K562 (cell line): Measurements from ENCODE around the gene MAGI3. TPM values are rescaled to one million over a fixed set of nuclear protein-coding genes. Genes with fewer than 3 reads are reported as not detected.

Experiments used
- ATAC-seq: fragments of 200-7000 bp; cut with Tn5 transposase; 3 replicates; pipeline ENCODE4 v1.9.1; 2020; ENCODE audit warnings: moderate library complexity
- BruUV-seq: library from RNA; stranded (reverse); fragments of 400-500 nt; replicated peaks from 2 replicates; lab custom pipeline; 2021; lab: Mats Ljungman, UMichigan
- CTCF ChIA-PET: fragments of 300-600 bp; formaldehyde crosslinking; extraction: SDS; loops from one replicate; lab custom pipeline; 2021; ENCODE audit warnings: low intra/inter-chr PET ratio; lab: Yijun Ruan, JAX
- POLR2A ChIA-PET: fragments of 300-600, 350-650 bp; sonication (Branson Sonifier 250); formaldehyde crosslinking; extraction: SDS; loops from one replicate; lab custom pipeline; 2021; ENCODE audit warnings: antibody characterized with exemption, inconsistent platforms; lab: Yijun Ruan, JAX
- DNase-seq, 4 experiments: peaks; one replicate each; pipeline versions ENCODE4 v3.0.0 to v3.0.0-alpha.2; 2011 to 2018; ENCODE audit warnings: low spot score in 3 of 4, mixed read lengths in 3 of 4; ENCODE audit errors: extremely low read depth in 1 of 4
- FAIRE-seq: peaks from 2 replicates; lab custom pipeline; 2011; peaks lifted over from hg19 to GRCh38; lab: Jason Lieb, UNC
- H2AFZ ChIP-seq: 2 replicates; pipeline ENCODE4 v1.6.0; 2011; ENCODE audit warnings: low read depth, low read length, control low read depth, inconsistent platforms
- H3K27ac ChIP-seq: fragments of 200-600 bp; 3 replicates; pipeline ENCODE4 v1.8.0; 2011; ENCODE audit warnings: low read depth, mild to moderate bottlenecking, control low read depth, inconsistent platforms, low read length, moderate library complexity, mixed read lengths; ENCODE audit errors: extremely low read depth
- H3K27me3 ChIP-seq, 2 experiments: fragments of 300-600 bp in 1 of 2; 2 replicates in 1 of 2; 3 replicates in 1 of 2; pipeline versions ENCODE4 v1.6.0 to v1.8.0; 2011; ENCODE audit warnings: inconsistent platforms in 2 of 2, low read length in 2 of 2, mild to moderate bottlenecking in 1 of 2, mixed read lengths in 1 of 2, moderate library complexity in 1 of 2; ENCODE audit not compliant: control insufficient read depth in 2 of 2, insufficient read depth in 2 of 2
- H3K36me3 ChIP-seq: fragments of 300-600 bp; 3 replicates; pipeline ENCODE4 v1.8.0; 2011; ENCODE audit warnings: mild to moderate bottlenecking, low read length, inconsistent platforms; ENCODE audit not compliant: control insufficient read depth, insufficient read depth
- H3K4me1 ChIP-seq, 2 experiments: fragments of 200-600 bp in 1 of 2; replicated peaks in 1 of 2; 2 replicates in 1 of 2; 3 replicates in 1 of 2; pipeline versions ENCODE4 v1.5.1 to v1.8.0; 2011; ENCODE audit warnings: inconsistent platforms in 2 of 2, low read length in 2 of 2, mild to moderate bottlenecking in 1 of 2, mixed read lengths in 1 of 2, moderate library complexity in 1 of 2; ENCODE audit not compliant: control insufficient read depth in 2 of 2, insufficient read depth in 2 of 2
- H3K4me2 ChIP-seq: 2 replicates; pipeline ENCODE4 v1.6.1; 2011; ENCODE audit warnings: low read length, control low read depth, inconsistent platforms, mixed read lengths; ENCODE audit not compliant: insufficient read depth
- H3K4me3 ChIP-seq: fragments of 200-600 bp; sonication (generic), shearing (Covaris generic); 2 replicates; pipeline ENCODE4 v1.5.1; 2016; ENCODE audit warnings: control low read depth, inconsistent platforms
- H3K79me2 ChIP-seq: fragments of 200-600 bp; 3 replicates; pipeline ENCODE4 v1.8.0; 2011; ENCODE audit warnings: low read length, inconsistent platforms; ENCODE audit not compliant: control insufficient read depth, insufficient read depth
- H3K9ac ChIP-seq, 2 experiments: 2 replicates each; pipeline versions ENCODE4 v1.6.0 to v1.6.1; 2011; ENCODE audit warnings: low read depth in 2 of 2, low read length in 2 of 2, control low read depth in 1 of 2, inconsistent platforms in 1 of 2, mild to moderate bottlenecking in 1 of 2, mixed read lengths in 1 of 2; ENCODE audit not compliant: insufficient read depth in 1 of 2
- H3K9me1 ChIP-seq: one replicate; pipeline ENCODE4 v1.6.0; 2011; ENCODE audit warnings: inconsistent platforms, mild to moderate bottlenecking, low read length, moderate library complexity; ENCODE audit not compliant: control insufficient read depth, insufficient read depth
- H3K9me3 ChIP-seq: replicated peaks from 2 replicates; pipeline ENCODE4 v1.5.1; 2011; ENCODE audit warnings: low read depth, low read length, inconsistent platforms; ENCODE audit not compliant: control insufficient read depth, insufficient read depth
- H4K20me1 ChIP-seq: replicated peaks from 2 replicates; pipeline ENCODE4 v1.6.1; 2011; ENCODE audit warnings: low read length, inconsistent platforms, mixed read lengths; ENCODE audit not compliant: control insufficient read depth, insufficient read depth
- AFF1 ChIP-seq, 2 experiments: fragments of 450-650 bp; IDR thresholded peaks; 2 replicates each; pipeline ENCODE4 v1.6.1; 2018; ENCODE audit warnings: mild to moderate bottlenecking in 2 of 2, low read depth in 1 of 2; ENCODE audit not compliant: partially characterized antibody in 2 of 2
- ATF3 ChIP-seq, 2 experiments: fragments of 450-650 bp in 1 of 2; sonication (generic) in 1 of 2; formaldehyde crosslinking in 1 of 2; IDR thresholded peaks in 1 of 2; conservative IDR thresholded peaks in 1 of 2; 2 replicates each; pipeline versions ENCODE4 v1.6.1 to v1.8.1; 2016 to 2023; ENCODE audit warnings: mild to moderate bottlenecking in 2 of 2, moderate library complexity in 2 of 2, inconsistent platforms in 1 of 2, missing genetic modification reagents in 1 of 2
- CEBPB ChIP-seq: fragments of 450-650 bp; IDR thresholded peaks from 2 replicates; pipeline ENCODE4 v1.6.1; 2016; ENCODE audit warnings: missing genetic modification characterization, missing compliant biosample characterization
- CEBPG ChIP-seq, 3 experiments: fragments of 200-800 bp in 1 of 3; sonication (Bioruptor generic) in 1 of 3; sonication (generic) in 1 of 3; formaldehyde crosslinking in 1 of 3; IDR thresholded peaks in 2 of 3; conservative IDR thresholded peaks in 1 of 3; 2 replicates each; pipeline versions ENCODE4 v1.6.1 to v1.8.0; 2016 to 2022; ENCODE audit warnings: missing compliant biosample characterization in 2 of 3, missing genetic modification characterization in 2 of 3, mild to moderate bottlenecking in 1 of 3, missing genetic modification reagents in 1 of 3
- CHD2 ChIP-seq: IDR thresholded peaks from 2 replicates; pipeline ENCODE4 v1.6.1; 2011; ENCODE audit warnings: low read depth, low read length
- E2F8 ChIP-seq: fragments of 450-650 bp; IDR thresholded peaks from 2 replicates; pipeline ENCODE4 v1.7.1; 2018; ENCODE audit warnings: mild to moderate bottlenecking, low read depth; ENCODE audit not compliant: partially characterized antibody
- HNRNPH1 ChIP-seq: fragments of 200-400 bp; formaldehyde crosslinking; optimal IDR thresholded peaks from 2 replicates; pipeline ENCODE3; 2017; ENCODE audit warnings: low read depth, mild to moderate bottlenecking, low read length, moderate library complexity
- JUN ChIP-seq, 2 experiments: sonication (generic) in 1 of 2; formaldehyde crosslinking in 1 of 2; IDR thresholded peaks; 2 replicates each; pipeline versions ENCODE4 v1.6.1 to v1.8.0; 2012 to 2022; ENCODE audit warnings: borderline replicate concordance in 2 of 2, mild to moderate bottlenecking in 2 of 2, improper control_type of control experiment in 1 of 2, low read depth in 1 of 2, low read length in 1 of 2, missing genetic modification reagents in 1 of 2
- MCM2 ChIP-seq: fragments of 450-650 bp; IDR thresholded peaks from 2 replicates; pipeline ENCODE4 v1.6.1; 2017; ENCODE audit warnings: low read depth, mild to moderate bottlenecking
- POLR2A ChIP-seq: fragments of 450-650 bp; conservative IDR thresholded peaks from 2 replicates; pipeline ENCODE4 v1.6.1; 2016
- RBM25 ChIP-seq: fragments of 200-400 bp; formaldehyde crosslinking; IDR thresholded peaks from 2 replicates; pipeline ENCODE4 v1.6.1; 2018; ENCODE audit warnings: low read length, low read depth, moderate library complexity; ENCODE audit not compliant: severe bottlenecking
- SOX6 ChIP-seq: fragments of 450-650 bp; IDR thresholded peaks from 2 replicates; pipeline ENCODE4 v1.6.1; 2014; ENCODE audit warnings: mild to moderate bottlenecking
- ZEB2 ChIP-seq: fragments of 450-650 bp; IDR thresholded peaks from 2 replicates; pipeline ENCODE4 v1.6.1; 2016
- ZNF79 ChIP-seq: fragments of 250-450 bp; sonication (Bioruptor Pico); IDR thresholded peaks from 2 replicates; pipeline ENCODE4 v1.4.0; 2020; ENCODE audit warnings: low read depth, mild to moderate bottlenecking, moderate library complexity
- WGBS: fragments of 100-300 bp; shearing (Covaris generic); methylation state at CpG from one replicate; pipeline ENCODE4 v1.1.6; 2016; ENCODE audit warnings: low coverage, mixed read lengths; ENCODE audit not compliant: insufficient coverage; ENCODE audit errors: missing lambda C conversion rate; 5-methylcytosine and 5-hydroxymethylcytosine counted together
- in situ Hi-C: fragments of 300-500 bp; cut with MboI; formaldehyde crosslinking; loops from 4 replicates; pipeline ENCODE4 v1.15.0; 2018; ENCODE audit warnings: inconsistent platforms, mixed read lengths
- intact Hi-C: fragments of 100-400 bp; cut with micrococcal nuclease; formaldehyde crosslinking; loops from 2 replicates; pipeline ENCODE4 v1.14.2; 2022
- polyA plus RNA-seq, 8 experiments: library from polyadenylated mRNA; depleted of rRNA in 4 of 8; stranded (reverse) in 5 of 8; unstranded in 3 of 8; fragments of >200 nt; fragmentation: Nextera tagmentation in 2 of 8; fragmentation: Illumina TruSeq in 1 of 8; extraction: Ambion mirVana in 2 of 8; extraction: Trizol in 1 of 8; gene quantifications; 2 replicates each; pipeline versions ENCODE4 v1.2.1 to v1.2.3, GENCODE V29; 2011 to 2014; ENCODE audit warnings: inconsistent platforms in 1 of 8, missing spikeins in 1 of 8
- total RNA-seq, 7 experiments: library from RNA; depleted of rRNA in 6 of 7; stranded (reverse); fragments of >200 nt in 6 of 7; fragmentation: Illumina TruSeq in 2 of 7; extraction: Trizol in 2 of 7; gene quantifications; 2 replicates each; pipeline versions ENCODE4 v1.2.1 to v1.2.3, GENCODE V29; 2011 to 2021; ENCODE audit warnings: low replicate concordance in 1 of 7

The MAGI3 gene
- total and polyA plus RNA-seq, 9 of the 15 experiments (the other 6 are each of a cell fraction or from before 2014, with no cell fraction given): 1.0 to 8.6 (median 5.5) TPM

- CTCF ChIA-PET: interaction anchor here (0.5 to 0.7 kb wide), 2 partner anchors 234 to 543 kb away, joined by 3 read pairs; partner anchors contain the start of gene AP4B1
- Histone ChIP-seq H3K9me3 (no peaks in the 10 kb centered on the region), H3K4me3 (no peak overlapping the region), H3K79me2 (no peaks in the 10 kb centered on the region), H3K27me3 (no peaks in the 10 kb centered on the region), H3K9ac (no peak overlapping the region), H2AFZ (no peak overlapping the region), H3K4me2 (no peak overlapping the region), H3K36me3 (no peaks in the 10 kb centered on the region), H3K27ac (no peak overlapping the region), H3K4me1 (peaks cover 0 to 6% of the 10 kb centered on the region in 2 experiments; a peak in 1 of 5 replicates), H4K20me1 (no peaks in the 10 kb centered on the region), H3K9me1 (no peaks in the 10 kb centered on the region)
- TF ChIP-seq E2F8 (no peak), CEBPG (CRISPR knock-in tag; IDR thresholded peaks at IDR 0.05) (no peak; the same call in 1 of the 2 replicates), CEBPG (tag; conservative IDR thresholded peaks at IDR 0.05 in 1 of 2, IDR thresholded peaks at IDR 0.05 in 1 of 2) (peak; percentile 65 to 81; a peak in 3 of 4 replicates), ZEB2 (no peak), HNRNPH1 (no peak), CHD2 (no peak), RBM25 (peak; percentile 19), POLR2A (no peak), CEBPB (tag) (0 out of 2 replicates have a peak, but pooled peaks have one; percentile 23), JUN (IDR thresholded peaks at IDR 0.05; ENCODE audit: borderline replicate concordance, low read depth, low read length) (no peak), JUN (CRISPR knock-in tag; IDR thresholded peaks at IDR 0.05; ENCODE audit: borderline replicate concordance) (no peak), MCM2 (no peak), ZNF79 (no peak), ATF3 (IDR thresholded peaks at IDR 0.05) (peak; percentile 73), ATF3 (CRISPR knock-in tag; conservative IDR thresholded peaks at IDR 0.05) (no peak), SOX6 (no peak), AFF1 (IDR thresholded peaks at IDR 0.05; ENCODE audit: low read depth in 1 of 2, partially characterized antibody in 2 of 2) (no peak)
- DNase-seq (no peak), FAIRE-seq (no peak), ATAC-seq (no peak)
- intact Hi-C loops: no loop called here
- WGBS: 45% methylated on average over 1 of the region's 1 CpG
- BruUV-seq: no TSS peak
- in situ Hi-C loops: no loop called here
- POLR2A ChIA-PET: interaction anchor here (1.3 to 1.7 kb wide), 2 partner anchors 10 to 11 kb away, joined by 3 to 5 read pairs; no protein-coding TSS in a partner anchor
Measured at GRCh38 chr1:113670650-113671049, 280.3 kb downstream of the MAGI3 start.
